H9 (cell line): ENCODE measurements around the gene CCDC12. TPM values are rescaled to one million over a fixed set of nuclear protein-coding genes. Genes with fewer than 3 reads are reported as not detected.

Experiments used
- DNase-seq: peaks from one replicate; pipeline ENCODE4 v3.0.0-alpha.2; 2017
- H2AFZ ChIP-seq: one replicate; pipeline ENCODE4 v1.6.1; 2013; ENCODE audit warnings: mild to moderate bottlenecking, low read length, control low read depth, moderate library complexity
- H2AK5ac ChIP-seq: 2 replicates; pipeline ENCODE4 v1.6.1; 2013; ENCODE audit warnings: low read length, control low read depth, mixed read lengths; ENCODE audit not compliant: insufficient read length
- H2BK120ac ChIP-seq: one replicate; pipeline ENCODE4 v1.6.1; 2013; ENCODE audit warnings: low read depth, mild to moderate bottlenecking, low read length, control low read depth, inconsistent platforms; ENCODE audit not compliant: poor library complexity, severe bottlenecking
- H2BK12ac ChIP-seq: 2 replicates; pipeline ENCODE4 v1.6.1; 2013; ENCODE audit warnings: low read length, control low read depth, mixed read lengths, low read depth; ENCODE audit not compliant: insufficient read length
- H2BK15ac ChIP-seq: 2 replicates; pipeline ENCODE4 v1.6.1; 2013; ENCODE audit warnings: low read depth, low read length, control low read depth
- H2BK20ac ChIP-seq: one replicate; pipeline ENCODE4 v1.6.1; 2013; ENCODE audit warnings: low read depth, mild to moderate bottlenecking, low read length, control low read depth, inconsistent platforms; ENCODE audit not compliant: poor library complexity, severe bottlenecking
- H2BK5ac ChIP-seq: 2 replicates; pipeline ENCODE4 v1.6.1; 2013; ENCODE audit warnings: low read length, control low read depth, mixed read lengths; ENCODE audit not compliant: insufficient read length
- H3K14ac ChIP-seq: 2 replicates; pipeline ENCODE4 v1.6.1; 2013; ENCODE audit warnings: low read length, control low read depth; ENCODE audit not compliant: insufficient read depth
- H3K18ac ChIP-seq: 2 replicates; pipeline ENCODE4 v1.6.1; 2013; ENCODE audit warnings: low read depth, mild to moderate bottlenecking, mixed read lengths, low read length, control low read depth; ENCODE audit not compliant: insufficient read length
- H3K23ac ChIP-seq: 2 replicates; pipeline ENCODE4 v1.6.1; 2013; ENCODE audit warnings: low read length, control low read depth, mixed read lengths, low read depth; ENCODE audit not compliant: insufficient read length
- H3K23me2 ChIP-seq: 2 replicates; pipeline ENCODE4 v1.6.1; 2013; ENCODE audit warnings: low read depth, mild to moderate bottlenecking, mixed read lengths, low read length, control low read depth; ENCODE audit not compliant: insufficient read length, poor library complexity, severe bottlenecking
- H3K27ac ChIP-seq: 2 replicates; pipeline ENCODE4 v1.5.1; 2013; ENCODE audit warnings: low read length, control low read depth, mixed read lengths, low read depth; ENCODE audit not compliant: insufficient read length
- H3K27me3 ChIP-seq: 2 replicates; pipeline ENCODE4 v1.6.1; 2013; ENCODE audit warnings: low read length, control low read depth, inconsistent platforms; ENCODE audit not compliant: insufficient read depth
- H3K4ac ChIP-seq: 2 replicates; pipeline ENCODE4 v1.6.1; 2013; ENCODE audit warnings: low read depth, mild to moderate bottlenecking, control low read depth, inconsistent platforms, low read length, moderate library complexity
- H3K4me1 ChIP-seq: 2 replicates; pipeline ENCODE4 v1.6.1; 2013; ENCODE audit warnings: low read length, control low read depth, inconsistent platforms; ENCODE audit not compliant: insufficient read depth
- H3K4me2 ChIP-seq: 2 replicates; pipeline ENCODE4 v1.6.1; 2013; ENCODE audit warnings: low read length, control low read depth, mixed read lengths; ENCODE audit not compliant: insufficient read length, insufficient read depth
- H3K56ac ChIP-seq: 2 replicates; pipeline ENCODE4 v1.6.1; 2013; ENCODE audit warnings: low read depth, mild to moderate bottlenecking, mixed read lengths, low read length, control low read depth; ENCODE audit not compliant: insufficient read length
- H3K79me1 ChIP-seq: 2 replicates; pipeline ENCODE4 v1.6.1; 2013; ENCODE audit warnings: low read depth, mild to moderate bottlenecking, moderate library complexity, low read length, control low read depth, inconsistent platforms; ENCODE audit not compliant: insufficient read depth, poor library complexity, severe bottlenecking
- H3K79me2 ChIP-seq: 2 replicates; pipeline ENCODE4 v1.6.1; 2013; ENCODE audit warnings: low read length, control low read depth, inconsistent platforms; ENCODE audit not compliant: insufficient read depth
- H3K9ac ChIP-seq: 2 replicates; pipeline ENCODE4 v1.6.1; 2013; ENCODE audit warnings: low read length, control low read depth, mixed read lengths; ENCODE audit not compliant: insufficient read length; ENCODE audit errors: extremely low read depth
- H3K9me3 ChIP-seq: one replicate; pipeline ENCODE4 v1.6.1; 2013; ENCODE audit warnings: low read depth, low read length, inconsistent platforms; ENCODE audit not compliant: control insufficient read depth
- H3T11ph ChIP-seq: one replicate; pipeline ENCODE4 v1.6.1; 2013; ENCODE audit warnings: mild to moderate bottlenecking, low read length, control low read depth, inconsistent platforms
- H4K20me1 ChIP-seq: one replicate; pipeline ENCODE4 v1.6.1; 2013; ENCODE audit not compliant: control insufficient read depth, insufficient read length, insufficient read depth
- H4K5ac ChIP-seq: 2 replicates; pipeline ENCODE4 v1.6.1; 2013; ENCODE audit warnings: low read depth, mild to moderate bottlenecking, mixed read lengths, low read length, control low read depth; ENCODE audit not compliant: insufficient read length
- H4K8ac ChIP-seq: replicated peaks from 2 replicates; pipeline ENCODE4 v1.6.1; 2013; ENCODE audit warnings: low read length, control low read depth, mixed read lengths, low read depth; ENCODE audit not compliant: insufficient read length
- H4K91ac ChIP-seq: 2 replicates; pipeline ENCODE4 v1.6.1; 2013; ENCODE audit warnings: low read depth, mild to moderate bottlenecking, moderate library complexity, mixed read lengths, low read length, control low read depth; ENCODE audit not compliant: insufficient read length
- H3K27ac Mint-ChIP-seq, 3 experiments: 2 replicates in 2 of 3; 3 replicates in 1 of 3; pipeline ENCODE4 v1.8.0; 2020 to 2021; ENCODE audit warnings: mixed read lengths in 3 of 3, mild to moderate bottlenecking in 1 of 3, moderate library complexity in 1 of 3
- H3K27me3 Mint-ChIP-seq: 2 replicates; pipeline ENCODE4 v1.8.0; 2021; ENCODE audit warnings: low read depth, mild to moderate bottlenecking, moderate library complexity, mixed read lengths
- H3K36me3 Mint-ChIP-seq, 3 experiments: 2 replicates in 2 of 3; 3 replicates in 1 of 3; pipeline ENCODE4 v1.8.0; 2020 to 2021; ENCODE audit warnings: low read depth in 3 of 3, mixed read lengths in 3 of 3; ENCODE audit not compliant: insufficient read depth in 1 of 3
- H3K4me1 Mint-ChIP-seq, 2 experiments: 2 replicates each; pipeline ENCODE4 v1.8.0; 2020; ENCODE audit warnings: mixed read lengths in 2 of 2
- H3K4me3 Mint-ChIP-seq, 2 experiments: 2 replicates in 1 of 2; 3 replicates in 1 of 2; pipeline ENCODE4 v1.8.0; 2020 to 2021; ENCODE audit warnings: mild to moderate bottlenecking in 2 of 2, mixed read lengths in 2 of 2, moderate library complexity in 1 of 2
- H3K9me3 Mint-ChIP-seq, 2 experiments: 2 replicates in 1 of 2; 3 replicates in 1 of 2; pipeline ENCODE4 v1.8.0; 2020; ENCODE audit warnings: mild to moderate bottlenecking in 2 of 2, mixed read lengths in 2 of 2, moderate library complexity in 1 of 2
- WGBS: extraction: QIAGEN DNeasy Blood & Tissue Kit; methylation state at CpG from one replicate; pipeline ENCODE4 v1.1.7; 2013; ENCODE audit warnings: missing lambda C conversion rate, low lambda C conversion rate, mixed read lengths; ENCODE audit not compliant: insufficient read length; ENCODE audit errors: extremely low coverage; 5-methylcytosine and 5-hydroxymethylcytosine counted together
- total RNA-seq: library from RNA; stranded (reverse); gene quantifications from 2 replicates; pipeline ENCODE4 v1.2.1, GENCODE V29; 2021
- TF ChIP-seq, protein P1 (sequence below): fragments of 200-600 bp; sonication (generic); conservative IDR thresholded peaks from 3 replicates; pipeline ENCODE4 v1.8.0; 2021; ENCODE audit warnings: antibody characterized with exemption, mild to moderate bottlenecking

The CCDC12 gene
- total RNA-seq, 1 experiment from 2014 or later: 54.0 TPM

DNA sequence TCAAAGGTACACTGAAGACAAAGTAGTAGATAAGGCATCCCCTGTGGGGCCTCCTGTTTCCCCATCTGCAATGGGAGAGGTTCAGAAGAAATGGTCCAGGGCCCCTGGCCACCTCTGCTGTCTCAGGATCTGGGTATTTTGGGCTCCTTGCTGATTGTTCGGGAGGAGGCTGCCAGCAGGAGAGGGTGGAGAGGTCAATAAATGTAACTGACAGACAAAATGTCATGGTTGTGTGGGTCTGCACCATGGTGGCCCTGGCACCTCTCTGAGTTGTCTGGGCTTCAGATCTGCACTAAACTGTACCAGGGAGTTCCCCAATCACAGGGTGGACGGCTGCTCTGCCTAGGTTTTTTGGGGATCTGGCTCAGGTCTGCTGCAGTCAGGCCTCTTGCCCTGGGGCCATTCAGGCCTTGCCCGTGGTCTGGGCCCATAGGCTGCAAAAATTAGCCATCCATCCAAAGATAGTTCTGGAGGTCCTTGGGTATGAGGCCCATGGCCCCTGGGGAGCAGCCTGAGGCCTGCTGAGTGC lies 10.3 kb upstream of the CCDC12 start:
- Histone ChIP-seq H4K91ac (no peak overlapping the region), H3K79me2 (no peaks in the 10 kb centered on the region), H3K9me3 (no peaks in the 10 kb centered on the region), H3K23ac (no peak overlapping the region), H3K4me2 (no peak overlapping the region), H2BK20ac (no peak overlapping the region), H2AFZ (no peak overlapping the region), H3K79me1 (no peaks in the 10 kb centered on the region), H2BK120ac (no peak overlapping the region), H3K27ac (no peak overlapping the region), H4K20me1 (no peaks in the 10 kb centered on the region), H3K27me3 (no peaks in the 10 kb centered on the region), H2AK5ac (no peak overlapping the region), H3K56ac (no peak overlapping the region), H4K5ac (no peak overlapping the region), H2BK12ac (no peak overlapping the region), H4K8ac (no peak overlapping the region), H2BK5ac (no peak overlapping the region), H3K23me2 (no peaks in the 10 kb centered on the region), H2BK15ac (no peak overlapping the region), H3K9ac (no peak overlapping the region), H3K4ac (no peak overlapping the region), H3K14ac (no peak overlapping the region), H3K18ac (no peak overlapping the region), H3T11ph (no peak overlapping the region), H3K4me1 (peaks cover 4% of the 10 kb centered on the region; the same call in 1 of the 2 replicates)
- DNase-seq: no peak
- H3K27me3 Mint-ChIP-seq: peaks cover 3% of the 10 kb centered on the region; the same call in 1 of the 2 replicates
- TF ChIP-seq, protein P1, sequence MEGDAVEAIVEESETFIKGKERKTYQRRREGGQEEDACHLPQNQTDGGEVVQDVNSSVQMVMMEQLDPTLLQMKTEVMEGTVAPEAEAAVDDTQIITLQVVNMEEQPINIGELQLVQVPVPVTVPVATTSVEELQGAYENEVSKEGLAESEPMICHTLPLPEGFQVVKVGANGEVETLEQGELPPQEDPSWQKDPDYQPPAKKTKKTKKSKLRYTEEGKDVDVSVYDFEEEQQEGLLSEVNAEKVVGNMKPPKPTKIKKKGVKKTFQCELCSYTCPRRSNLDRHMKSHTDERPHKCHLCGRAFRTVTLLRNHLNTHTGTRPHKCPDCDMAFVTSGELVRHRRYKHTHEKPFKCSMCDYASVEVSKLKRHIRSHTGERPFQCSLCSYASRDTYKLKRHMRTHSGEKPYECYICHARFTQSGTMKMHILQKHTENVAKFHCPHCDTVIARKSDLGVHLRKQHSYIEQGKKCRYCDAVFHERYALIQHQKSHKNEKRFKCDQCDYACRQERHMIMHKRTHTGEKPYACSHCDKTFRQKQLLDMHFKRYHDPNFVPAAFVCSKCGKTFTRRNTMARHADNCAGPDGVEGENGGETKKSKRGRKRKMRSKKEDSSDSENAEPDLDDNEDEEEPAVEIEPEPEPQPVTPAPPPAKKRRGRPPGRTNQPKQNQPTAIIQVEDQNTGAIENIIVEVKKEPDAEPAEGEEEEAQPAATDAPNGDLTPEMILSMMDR: no peak
- no peak overlapping the region for H3K4me3 Mint-ChIP-seq
- H3K4me1 Mint-ChIP-seq: peaks cover 35 to 39% of the 10 kb centered on the region in 2 experiments
- H3K9me3 Mint-ChIP-seq: no peaks in the 10 kb centered on the region
- WGBS: no CpG with 5 or more reads among the region's 3 CpGs
- peak overlapping the region in 1 of 3 experiments; percentile 70; a peak in 3 of 7 replicates for H3K27ac Mint-ChIP-seq
- peaks cover 10 to 23% (median 15%) of the 10 kb centered on the region in 3 experiments for H3K36me3 Mint-ChIP-seq
